GM21515 (cell line): Measurements from ENCODE around the gene TRPV3.

Experiments used
- ATAC-seq: cut with Tn5 transposase; IDR thresholded peaks from one replicate; pipeline ENCODE4 v1.9.1; 2021; ENCODE audit not compliant: unreplicated experiment

Gene TRPV3

GRCh38 chr17:3547628-3548027, 10.0 kb downstream of the TRPV3 start:
- ATAC-seq = no peak

GRCh38 chr17:3546997-3547396, 10.6 kb downstream of the TRPV3 start:
- ATAC-seq = no peak

- ATAC-seq = no peak
Observed at GRCh38 chr17:3546521-3546920, 11.1 kb downstream of the TRPV3 start.

GRCh38 chr17:3545151-3545550, 12.5 kb downstream of the TRPV3 start:
- ATAC-seq = no peak

GRCh38 chr17:3544365-3544764, 13.2 kb downstream of the TRPV3 start:
- ATAC-seq = no peak

- no peak for ATAC-seq
Observed at GRCh38 chr17:3543453-3543852, 14.2 kb downstream of the TRPV3 start.

GRCh38 chr17:3542410-3543088, 15.1 kb downstream of the TRPV3 start:
- no peak for ATAC-seq

- ATAC-seq = no peak
Observed at GRCh38 chr17:3539881-3540540, 17.6 kb downstream of the TRPV3 start.

GRCh38 chr17:3536716-3537115, 20.9 kb downstream of the TRPV3 start:
- ATAC-seq = no peak

GRCh38 chr17:3535253-3535995, 22.2 kb downstream of the TRPV3 start:
- no peak for ATAC-seq

- no peak for ATAC-seq
Observed at GRCh38 chr17:3534881-3535252, 22.7 kb downstream of the TRPV3 start.

GRCh38 chr17:3533752-3534151, 23.9 kb downstream of the TRPV3 start:
- no peak for ATAC-seq

GRCh38 chr17:3532859-3533142, 24.8 kb downstream of the TRPV3 start:
- no peak for ATAC-seq

GRCh38 chr17:3532106-3532858, 25.3 kb downstream of the TRPV3 start:
- no peak for ATAC-seq

- ATAC-seq = no peak
Observed at GRCh38 chr17:3531266-3532101, 26.1 kb downstream of the TRPV3 start.

- no peak for ATAC-seq
Observed at GRCh38 chr17:3529817-3530741, 27.5 kb downstream of the TRPV3 start.

GRCh38 chr17:3528880-3529511, 28.6 kb downstream of the TRPV3 start:
- ATAC-seq = no peak

GRCh38 chr17:3528403-3528851, 29.2 kb downstream of the TRPV3 start:
- no peak for ATAC-seq

- ATAC-seq = no peak
Observed at GRCh38 chr17:3527896-3528295, 29.7 kb downstream of the TRPV3 start.
